ENCODE results near the gene HDGFL2.
"Not testable (repeated sequence)": the region's sequence is repeated elsewhere in the genome, so short reads cannot be mapped to it uniquely, and the experiment has no call there.

HDGFL2 gene

GRCh38 chr19:4516939-4517300 is 44.8 kb downstream of the HDGFL2 start:
- no peak for DNase-seq

GRCh38 chr19:4517451-4518057 is 45.5 kb downstream of the HDGFL2 start:
- no peak for DNase-seq

GRCh38 chr19:4518345-4519171 is 46.5 kb downstream of the HDGFL2 start, which contains the start of gene PLIN4:
PLIN4 (minus strand) TSS chr19:4518486; CDS start chr19:4518272, 214 bp downstream.
- no peak for DNase-seq

GRCh38 chr19:4519172-4519496 is 47.0 kb downstream of the HDGFL2 start:
- no peak for DNase-seq

GRCh38 chr19:4519521-4520277 is 47.6 kb downstream of the HDGFL2 start:
- DNase-seq, result no peak

- no peak for DNase-seq
Observed at GRCh38 chr19:4521170-4521887, 49.2 kb downstream of the HDGFL2 start.

GRCh38 chr19:4521888-4522242 is 49.8 kb downstream of the HDGFL2 start:
- no peak for DNase-seq

GRCh38 chr19:4522291-4523002 is 50.4 kb downstream of the HDGFL2 start:
- DNase-seq, result no peak

- no peak for DNase-seq
Observed at GRCh38 chr19:4523306-4524110, 51.4 kb downstream of the HDGFL2 start.

- DNase-seq, result no peak
Observed at GRCh38 chr19:4524808-4525562, 52.9 kb downstream of the HDGFL2 start.

GRCh38 chr19:4525563-4526002 is 53.5 kb downstream of the HDGFL2 start:
- no peak for DNase-seq

- DNase-seq, result not testable (repeated sequence)
Observed at GRCh38 chr19:4527377-4527776, 55.3 kb downstream of the HDGFL2 start.

GRCh38 chr19:4528843-4529242 is 56.7 kb downstream of the HDGFL2 start:
- DNase-seq, result no peak

- no peak for DNase-seq
Observed at GRCh38 chr19:4529924-4530522, 57.9 kb downstream of the HDGFL2 start.

- no peak for DNase-seq
Observed at GRCh38 chr19:4531562-4532165, 59.6 kb downstream of the HDGFL2 start.

- no peak for DNase-seq
Observed at GRCh38 chr19:4533334-4533733, 61.2 kb downstream of the HDGFL2 start.

- no peak for DNase-seq
Observed at GRCh38 chr19:4533835-4534424, 61.8 kb downstream of the HDGFL2 start.

- no peak for DNase-seq
Observed at GRCh38 chr19:4534836-4535658, 63.0 kb downstream of the HDGFL2 start, which contains the start of gene PLIN5. PLIN5 (minus strand) TSS chr19:4535224; CDS start chr19:4534074, 1,150 bp downstream.

GRCh38 chr19:4536798-4537197 is 64.7 kb downstream of the HDGFL2 start:
- DNase-seq, result no peak

Measured in SIG-M5 (cell line).